Fibroblast of the aortic adventitia (primary cell): ENCODE measurements around the gene SDK2. TPM values are rescaled to one million over a fixed set of nuclear protein-coding genes. Genes with fewer than 3 reads are reported as not detected.

ENCODE experiments used
- DNase-seq: peaks from one replicate; pipeline ENCODE4 v3.0.0-alpha.2; 2010; ENCODE audit warnings: low read depth
- H3K4me3 ChIP-seq: 2 replicates; pipeline ENCODE4 v1.5.1; 2011; ENCODE audit warnings: low read depth, mild to moderate bottlenecking, control low read depth, low read length, moderate library complexity
- CTCF ChIP-seq: IDR thresholded peaks from 2 replicates; pipeline ENCODE4 v1.5.1; 2011; ENCODE audit warnings: mild to moderate bottlenecking, low read length, control low read depth, inconsistent platforms; ENCODE audit not compliant: insufficient read depth
- total RNA-seq: library from RNA; depleted of rRNA; stranded (reverse); fragments of >200 nt; gene quantifications from 2 replicates; pipeline ENCODE4 v1.2.3, GENCODE V29; 2012; ENCODE audit warnings: low replicate concordance

Gene SDK2
- total RNA-seq, 1 donor, result not detected

GRCh38 chr17:73647772-73648542 lies 3.7 kb upstream of the SDK2 start:
- H3K4me3 ChIP-seq, result no peak overlapping the region
- TF ChIP-seq CTCF, result no peak
- no peak for DNase-seq

GRCh38 chr17:73647301-73647695 lies 3.1 kb upstream of the SDK2 start:
- H3K4me3 ChIP-seq, result no peak overlapping the region
- no peak for TF ChIP-seq CTCF
- DNase-seq, result no peak

GRCh38 chr17:73646409-73647300 lies 2.4 kb upstream of the SDK2 start:
- TF ChIP-seq CTCF, result no peak
- H3K4me3 ChIP-seq, result no peak overlapping the region
- DNase-seq, result no peak

GRCh38 chr17:73645050-73645871 lies 1.0 kb upstream of the SDK2 start:
- no peak overlapping the region for H3K4me3 ChIP-seq
- no peak for DNase-seq
- no peak for TF ChIP-seq CTCF

GRCh38 chr17:73643852-73644144 lies 447 bp downstream of the SDK2 start:
- no peak overlapping the region for H3K4me3 ChIP-seq
- DNase-seq, result no peak
- TF ChIP-seq CTCF, result no peak

- no peak for DNase-seq
- no peak overlapping the region for H3K4me3 ChIP-seq
- TF ChIP-seq CTCF, result no peak
Measured at GRCh38 chr17:73643001-73643851, 1.0 kb downstream of the SDK2 start.
